Hepatocyte (in vitro differentiated cells): Measurements from ENCODE around the gene LCE1B.

ENCODE experiments used
- EZH2 ChIP-seq: fragments of 200-600 bp; sonication (generic); IDR thresholded peaks from 2 replicates; pipeline ENCODE4 v1.6.1; 2016; ENCODE audit warnings: antibody characterized with exemption, mild to moderate bottlenecking, borderline replicate concordance
- TF ChIP-seq, protein P1 (sequence below): fragments of 200-600 bp; sonication (generic); IDR thresholded peaks from 2 replicates; pipeline ENCODE4 v1.5.1; 2016; ENCODE audit warnings: antibody characterized with exemption, mild to moderate bottlenecking; ENCODE audit not compliant: poor library complexity

GRCh38 chr1:152827173-152827572 is 15.4 kb downstream of the LCE1B start, which contains the start of gene LCE1A:
- TF ChIP-seq, protein P1, sequence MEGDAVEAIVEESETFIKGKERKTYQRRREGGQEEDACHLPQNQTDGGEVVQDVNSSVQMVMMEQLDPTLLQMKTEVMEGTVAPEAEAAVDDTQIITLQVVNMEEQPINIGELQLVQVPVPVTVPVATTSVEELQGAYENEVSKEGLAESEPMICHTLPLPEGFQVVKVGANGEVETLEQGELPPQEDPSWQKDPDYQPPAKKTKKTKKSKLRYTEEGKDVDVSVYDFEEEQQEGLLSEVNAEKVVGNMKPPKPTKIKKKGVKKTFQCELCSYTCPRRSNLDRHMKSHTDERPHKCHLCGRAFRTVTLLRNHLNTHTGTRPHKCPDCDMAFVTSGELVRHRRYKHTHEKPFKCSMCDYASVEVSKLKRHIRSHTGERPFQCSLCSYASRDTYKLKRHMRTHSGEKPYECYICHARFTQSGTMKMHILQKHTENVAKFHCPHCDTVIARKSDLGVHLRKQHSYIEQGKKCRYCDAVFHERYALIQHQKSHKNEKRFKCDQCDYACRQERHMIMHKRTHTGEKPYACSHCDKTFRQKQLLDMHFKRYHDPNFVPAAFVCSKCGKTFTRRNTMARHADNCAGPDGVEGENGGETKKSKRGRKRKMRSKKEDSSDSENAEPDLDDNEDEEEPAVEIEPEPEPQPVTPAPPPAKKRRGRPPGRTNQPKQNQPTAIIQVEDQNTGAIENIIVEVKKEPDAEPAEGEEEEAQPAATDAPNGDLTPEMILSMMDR: no peak
- no peak for TF ChIP-seq EZH2
